Mesothelial cell of epicardium (in vitro differentiated cells): ENCODE measurements around the gene C20orf204. TPM values are rescaled to one million over a fixed set of nuclear protein-coding genes. Genes with fewer than 3 reads are reported as not detected.

Experiments used
- DNase-seq, 2 experiments: peaks; one replicate each; pipeline ENCODE4 v3.0.0; 2021; ENCODE audit warnings: low spot score in 2 of 2; ENCODE audit not compliant: unreplicated experiment in 2 of 2
- H3K27ac Mint-ChIP-seq: 2 replicates; pipeline ENCODE4 v1.8.0; 2021; ENCODE audit warnings: mixed read lengths
- H3K27me3 Mint-ChIP-seq: 2 replicates; pipeline ENCODE4 v1.8.0; 2021; ENCODE audit warnings: low read depth, mixed read lengths
- H3K36me3 Mint-ChIP-seq: 2 replicates; pipeline ENCODE4 v1.8.0; 2021; ENCODE audit warnings: mixed read lengths
- H3K4me1 Mint-ChIP-seq: 2 replicates; pipeline ENCODE4 v1.8.0; 2021; ENCODE audit warnings: mixed read lengths
- H3K4me3 Mint-ChIP-seq: 2 replicates; pipeline ENCODE4 v1.8.0; 2021; ENCODE audit warnings: mild to moderate bottlenecking, moderate library complexity, mixed read lengths
- H3K9me3 Mint-ChIP-seq: 2 replicates; pipeline ENCODE4 v1.8.0; 2021; ENCODE audit warnings: mixed read lengths
- total RNA-seq: library from RNA; stranded (reverse); gene quantifications from 3 replicates; pipeline ENCODE4 v1.2.1, GENCODE V29; 2021
- TF ChIP-seq, protein P1 (sequence below): fragments of 200-600 bp; sonication (generic); IDR thresholded peaks from one replicate; pipeline ENCODE4 v1.5.0; 2021; ENCODE audit warnings: antibody characterized with exemption; ENCODE audit not compliant: unreplicated experiment

C20orf204 gene
- total RNA-seq, 1 donor from 2014 or later = 4.2 TPM

DNA sequence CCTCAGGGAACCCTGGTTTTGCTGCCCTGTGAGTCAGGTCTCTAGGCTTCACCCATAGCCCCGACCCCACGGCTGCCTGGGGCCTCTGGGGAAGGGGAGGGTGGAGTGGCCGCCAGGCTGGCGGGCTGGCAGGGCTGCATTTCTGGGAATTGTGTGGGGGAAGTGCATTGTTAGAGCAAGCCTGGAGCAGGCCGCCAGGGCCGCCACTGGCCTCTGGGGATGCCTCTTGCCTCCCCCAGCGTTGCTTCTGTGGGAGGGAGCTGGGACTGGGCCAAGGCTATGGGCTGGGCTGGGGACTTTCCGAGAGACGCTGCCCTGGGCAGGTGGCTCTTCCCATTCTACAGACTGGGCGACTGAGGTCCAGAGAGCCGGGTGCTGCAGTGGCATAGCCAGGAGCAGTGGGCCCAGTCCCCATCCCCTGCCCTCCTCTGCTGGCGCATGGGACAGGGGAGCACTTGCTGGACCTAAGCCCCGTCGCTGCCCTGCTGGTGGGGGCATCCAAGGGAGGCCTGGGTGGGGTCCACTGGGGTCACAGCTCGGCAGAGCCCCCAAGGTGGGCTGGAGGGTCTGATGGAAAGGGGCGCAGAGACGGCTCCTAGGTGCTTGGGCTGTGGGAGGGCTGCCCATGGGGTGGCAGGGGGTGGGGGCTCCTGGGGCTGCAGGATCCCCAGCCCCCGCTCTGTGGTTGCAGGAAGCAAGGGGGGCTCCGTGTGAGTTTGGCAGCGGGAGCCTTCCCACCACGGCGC is 20.1 kb downstream of the C20orf204 start:
- no peak for DNase-seq
- H3K27ac Mint-ChIP-seq = no peak overlapping the region
- TF ChIP-seq, protein P1, sequence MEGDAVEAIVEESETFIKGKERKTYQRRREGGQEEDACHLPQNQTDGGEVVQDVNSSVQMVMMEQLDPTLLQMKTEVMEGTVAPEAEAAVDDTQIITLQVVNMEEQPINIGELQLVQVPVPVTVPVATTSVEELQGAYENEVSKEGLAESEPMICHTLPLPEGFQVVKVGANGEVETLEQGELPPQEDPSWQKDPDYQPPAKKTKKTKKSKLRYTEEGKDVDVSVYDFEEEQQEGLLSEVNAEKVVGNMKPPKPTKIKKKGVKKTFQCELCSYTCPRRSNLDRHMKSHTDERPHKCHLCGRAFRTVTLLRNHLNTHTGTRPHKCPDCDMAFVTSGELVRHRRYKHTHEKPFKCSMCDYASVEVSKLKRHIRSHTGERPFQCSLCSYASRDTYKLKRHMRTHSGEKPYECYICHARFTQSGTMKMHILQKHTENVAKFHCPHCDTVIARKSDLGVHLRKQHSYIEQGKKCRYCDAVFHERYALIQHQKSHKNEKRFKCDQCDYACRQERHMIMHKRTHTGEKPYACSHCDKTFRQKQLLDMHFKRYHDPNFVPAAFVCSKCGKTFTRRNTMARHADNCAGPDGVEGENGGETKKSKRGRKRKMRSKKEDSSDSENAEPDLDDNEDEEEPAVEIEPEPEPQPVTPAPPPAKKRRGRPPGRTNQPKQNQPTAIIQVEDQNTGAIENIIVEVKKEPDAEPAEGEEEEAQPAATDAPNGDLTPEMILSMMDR = no peak
- no peaks in the 10 kb centered on the region for H3K36me3 Mint-ChIP-seq
- no peaks in the 10 kb centered on the region for H3K9me3 Mint-ChIP-seq
- H3K4me1 Mint-ChIP-seq = peaks cover 23% of the 10 kb centered on the region
- no peak overlapping the region for H3K4me3 Mint-ChIP-seq
- H3K27me3 Mint-ChIP-seq = peaks cover 21% of the 10 kb centered on the region

DNA sequence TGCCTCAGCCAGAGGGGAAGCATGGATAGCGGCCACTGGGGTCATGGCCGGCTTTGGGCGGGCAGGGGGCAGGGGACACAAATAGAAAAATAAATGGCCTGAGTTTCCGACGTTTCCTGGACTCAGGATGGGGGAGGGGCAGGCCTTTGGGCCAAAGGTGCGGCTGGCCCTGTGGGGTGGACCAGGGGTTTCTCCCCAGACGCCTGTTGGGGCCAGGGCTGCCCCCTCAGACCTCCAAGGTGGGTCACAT is 20.6 kb downstream of the C20orf204 start:
- Mint-ChIP-seq H3K27me3 (peaks cover 16% of the 10 kb centered on the region), H3K9me3 (no peaks in the 10 kb centered on the region), H3K36me3 (no peaks in the 10 kb centered on the region), H3K4me3 (no peak overlapping the region), H3K4me1 (peaks cover 23% of the 10 kb centered on the region), H3K27ac (no peak overlapping the region)
- DNase-seq = no peak
- TF ChIP-seq, protein P1 = no peak

DNA sequence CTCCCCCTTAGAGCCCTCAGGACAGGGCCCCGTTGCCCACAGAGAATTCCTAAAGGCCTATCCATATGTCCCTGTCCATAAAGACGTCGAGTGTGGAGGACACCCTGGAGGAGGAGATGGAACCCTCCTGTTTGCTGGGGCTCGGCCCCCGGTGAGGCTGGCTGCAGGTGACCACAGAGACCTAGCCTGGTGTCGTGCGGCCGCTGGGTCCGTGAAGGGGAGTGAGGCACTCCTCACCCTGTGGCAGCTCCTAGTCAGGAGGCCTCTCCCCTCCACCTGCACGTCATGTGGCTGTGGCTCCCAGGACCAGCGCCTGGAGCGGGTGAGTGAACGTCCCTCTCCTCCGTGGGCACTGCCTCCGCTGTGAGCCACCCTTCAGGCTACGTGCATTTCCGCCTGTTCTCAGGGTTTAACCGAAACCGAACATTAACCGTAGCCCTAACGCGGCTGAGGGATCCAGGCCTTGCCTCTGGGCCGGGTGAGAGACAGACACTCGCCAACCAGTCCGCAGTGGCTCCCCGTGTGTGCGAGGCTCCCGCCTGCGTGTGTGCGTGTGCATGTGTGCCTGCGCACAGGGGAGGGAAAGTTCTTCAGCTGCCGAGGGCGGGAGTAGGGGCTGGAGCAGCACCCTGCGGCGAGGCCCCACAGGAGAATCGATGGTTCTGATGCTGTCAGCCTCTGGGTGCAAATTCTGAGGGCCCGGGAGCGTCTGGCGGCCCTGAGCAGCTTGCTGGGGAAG is 21.1 kb downstream of the C20orf204 start:
- H3K27me3 Mint-ChIP-seq = peaks cover 11% of the 10 kb centered on the region
- TF ChIP-seq, protein P1 = no peak
- H3K4me1 Mint-ChIP-seq = peaks cover 25% of the 10 kb centered on the region
- no peaks in the 10 kb centered on the region for H3K36me3 Mint-ChIP-seq
- H3K27ac Mint-ChIP-seq = no peak overlapping the region
- no peaks in the 10 kb centered on the region for H3K9me3 Mint-ChIP-seq
- H3K4me3 Mint-ChIP-seq = no peak overlapping the region
- no peak for DNase-seq

DNA sequence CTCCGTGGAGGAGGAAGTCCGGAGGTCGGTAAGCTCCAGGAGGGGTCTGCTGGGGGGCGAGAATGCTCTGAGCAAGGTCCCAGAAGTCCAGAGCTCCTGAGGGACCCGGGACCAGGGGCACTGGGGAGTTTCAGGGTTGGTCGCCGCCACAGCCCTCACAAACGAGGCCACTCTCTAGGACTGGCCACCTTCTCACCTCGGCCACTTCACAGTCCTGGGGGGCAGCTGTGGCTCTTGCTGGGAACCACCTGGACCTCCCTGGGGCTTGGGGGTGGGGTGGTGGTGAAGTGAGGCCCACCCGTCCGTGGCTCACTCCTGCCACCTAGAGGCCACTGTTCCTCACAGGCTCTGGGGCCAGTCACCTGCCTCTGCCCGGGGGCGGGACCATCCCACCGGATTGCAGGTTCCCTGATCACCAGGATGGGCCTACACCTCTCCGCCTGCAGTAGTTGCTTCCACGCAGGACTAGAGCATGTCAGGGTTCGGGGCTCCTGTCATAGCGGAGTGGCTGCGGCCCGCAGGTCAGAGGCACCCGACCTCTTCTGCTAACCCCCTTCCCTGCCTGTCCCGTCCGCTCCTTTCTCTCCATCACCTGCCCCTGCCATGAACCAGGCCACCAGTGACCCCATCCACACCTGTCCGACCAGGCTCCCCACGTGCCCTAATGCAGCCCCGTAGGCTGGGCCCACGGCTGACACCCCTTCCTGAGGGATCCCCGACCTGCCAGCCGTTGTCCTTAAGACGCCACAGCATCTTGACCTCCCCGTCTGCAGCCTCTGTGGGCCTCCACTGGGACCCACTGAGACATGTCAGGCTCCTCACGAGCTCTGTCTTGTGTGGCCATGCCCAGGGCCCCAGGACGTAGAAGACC is 21.9 kb downstream of the C20orf204 start:
- Mint-ChIP-seq H3K27ac (no peak overlapping the region), H3K27me3 (peaks cover 7% of the 10 kb centered on the region), H3K36me3 (no peaks in the 10 kb centered on the region), H3K4me3 (no peak overlapping the region), H3K9me3 (no peaks in the 10 kb centered on the region), H3K4me1 (peaks cover 30% of the 10 kb centered on the region)
- TF ChIP-seq, protein P1 = peak; percentile 74
- peak; percentile 67 to 87 for DNase-seq

DNA sequence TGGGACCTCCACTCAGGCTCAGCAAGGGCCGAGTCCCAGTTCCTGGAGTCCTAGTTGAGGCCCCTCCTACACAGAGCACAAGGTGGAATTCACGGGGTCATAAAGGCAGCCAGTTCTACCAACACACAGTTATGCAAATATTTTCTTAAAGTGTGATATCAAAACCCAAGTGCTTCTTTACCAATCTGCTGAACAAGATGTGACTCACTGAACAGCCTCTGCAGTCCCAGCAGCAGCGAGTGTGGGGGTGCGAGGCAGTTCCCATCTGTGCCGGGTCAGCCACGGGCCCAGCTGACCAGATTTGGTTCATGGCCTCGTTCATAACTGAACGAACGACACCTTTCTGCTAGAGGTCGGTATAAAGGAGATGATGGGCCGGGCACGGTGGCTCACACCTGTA is 22.6 kb downstream of the C20orf204 start:
- H3K27ac Mint-ChIP-seq = no peak overlapping the region
- H3K4me1 Mint-ChIP-seq = peaks cover 25% of the 10 kb centered on the region
- no peaks in the 10 kb centered on the region for H3K36me3 Mint-ChIP-seq
- TF ChIP-seq, protein P1 = no peak
- DNase-seq = no peak
- H3K4me3 Mint-ChIP-seq = no peak overlapping the region
- H3K9me3 Mint-ChIP-seq = no peaks in the 10 kb centered on the region
- H3K27me3 Mint-ChIP-seq = peaks cover 2% of the 10 kb centered on the region
